A549 (cell line): ENCODE measurements around the gene PTPN22. TPM values are rescaled to one million over a fixed set of nuclear protein-coding genes. Genes with fewer than 3 reads are reported as not detected.

Experiments used
- ATAC-seq, 2 experiments: fragments of 200-7000 bp in 1 of 2; fragments of >200 bp in 1 of 2; cut with Nextera tagmentation in 1 of 2; cut with Tn5 transposase in 1 of 2; 3 replicates each; pipeline versions ENCODE4 v1.8.0 to v1.9.1; 2018 to 2020; ENCODE audit warnings: mild to moderate bottlenecking in 1 of 2, moderate library complexity in 1 of 2
- CTCF ChIA-PET: fragments of 300-600 bp; sonication (Branson Sonifier 250); formaldehyde crosslinking; extraction: SDS; loops from one replicate; lab custom pipeline; 2021; ENCODE audit warnings: antibody characterized with exemption, inconsistent platforms; lab: Yijun Ruan, JAX
- POLR2A ChIA-PET: fragments of 350-600 bp; formaldehyde crosslinking; extraction: SDS; loops from one replicate; lab custom pipeline; 2021; ENCODE audit warnings: antibody characterized with exemption, inconsistent platforms; lab: Yijun Ruan, JAX
- DNase-seq, 2 experiments: peaks; one replicate each; pipeline versions ENCODE4 v3.0.0 to v3.0.0-alpha.2; 2011 to 2016; ENCODE audit warnings: low read depth in 1 of 2, low spot score in 1 of 2
- FAIRE-seq: peaks from 2 replicates; lab custom pipeline; 2011; peaks lifted over from hg19 to GRCh38; lab: Jason Lieb, UNC
- H3K27ac ChIP-seq, 2 experiments: fragments of >200 bp; sonication (Bioruptor Twin); formaldehyde crosslinking; 3 replicates each; pipeline ENCODE4 v1.5.1; 2016 to 2017
- H3K4me1 ChIP-seq: fragments of >200 bp; sonication (Bioruptor Twin); formaldehyde crosslinking; 3 replicates; pipeline ENCODE4 v1.6.1; 2016
- H3K4me2 ChIP-seq: fragments of >200 bp; sonication (Bioruptor Twin); formaldehyde crosslinking; 3 replicates; pipeline ENCODE4 v1.6.1; 2016
- H3K4me3 ChIP-seq: fragments of >200 bp; sonication (Bioruptor Twin); formaldehyde crosslinking; 3 replicates; pipeline ENCODE4 v1.5.1; 2016
- H3K9me3 ChIP-seq: fragments of >200 bp; sonication (Bioruptor Twin); formaldehyde crosslinking; 3 replicates; pipeline ENCODE4 v1.6.1; 2016
- BCL3 ChIP-seq: fragments of >200 bp; sonication (Bioruptor Twin); formaldehyde crosslinking; IDR thresholded peaks from 3 replicates; pipeline ENCODE4 v1.6.1; 2016
- CBX2 ChIP-seq: fragments of 200-600 bp; sonication (generic); IDR thresholded peaks from 2 replicates; pipeline ENCODE4 v1.6.1; 2016; ENCODE audit warnings: low read depth, mild to moderate bottlenecking, borderline replicate concordance
- CBX8 ChIP-seq: fragments of 200-600 bp; sonication (generic); IDR thresholded peaks from 2 replicates; pipeline ENCODE4 v1.6.1; 2016
- CHD2 ChIP-seq: fragments of 150-350 bp; IDR thresholded peaks from 2 replicates; pipeline ENCODE4 v1.6.1; 2014; ENCODE audit warnings: low read length; ENCODE audit not compliant: partially characterized antibody
- EHMT2 ChIP-seq: fragments of 200-600 bp; sonication (generic); IDR thresholded peaks from 2 replicates; pipeline ENCODE4 v1.6.1; 2016; ENCODE audit warnings: antibody characterized with exemption, low read depth, mild to moderate bottlenecking, moderate library complexity
- EP300 ChIP-seq, 2 experiments: fragments of >200 bp; sonication (Bioruptor Twin); formaldehyde crosslinking; IDR thresholded peaks; 2 replicates in 1 of 2; 3 replicates in 1 of 2; pipeline ENCODE4 v1.6.1; 2016 to 2017
- FOXS1 ChIP-seq: fragments of 250-450 bp; sonication (Bioruptor Pico); IDR thresholded peaks from 2 replicates; pipeline ENCODE4 v1.5.0; 2020; ENCODE audit warnings: mild to moderate bottlenecking, moderate library complexity
- GATA3 ChIP-seq: IDR thresholded peaks from 2 replicates; pipeline ENCODE4 v1.6.1; 2012; ENCODE audit warnings: borderline replicate concordance
- HMGXB4 ChIP-seq: fragments of 250-450 bp; sonication (Bioruptor Pico); IDR thresholded peaks from 2 replicates; pipeline ENCODE4 v1.5.0; 2021; ENCODE audit warnings: mild to moderate bottlenecking, moderate library complexity, borderline replicate concordance
- HOXA7 ChIP-seq: fragments of 250-450 bp; sonication (Bioruptor Pico); IDR thresholded peaks from 2 replicates; pipeline ENCODE4 v1.5.0; 2020; ENCODE audit warnings: mild to moderate bottlenecking, moderate library complexity
- HOXB13 ChIP-seq: fragments of 250-450 bp; sonication (Bioruptor Pico); IDR thresholded peaks from 2 replicates; pipeline ENCODE4 v1.5.0; 2020; ENCODE audit warnings: low read depth, mild to moderate bottlenecking, moderate library complexity
- NPAS2 ChIP-seq: fragments of 250-450 bp; sonication (Bioruptor Pico); IDR thresholded peaks from 2 replicates; pipeline ENCODE4 v1.8.0; 2022; ENCODE audit warnings: mild to moderate bottlenecking, moderate library complexity, borderline replicate concordance
- NR3C1 ChIP-seq: fragments of >200 bp; sonication (Bioruptor Twin); formaldehyde crosslinking; IDR thresholded peaks from 3 replicates; pipeline ENCODE4 v1.6.1; 2017
- POLR2AphosphoS2 ChIP-seq: conservative IDR thresholded peaks from 2 replicates; pipeline ENCODE4 v1.6.1; 2012; ENCODE audit warnings: low read length, improper control_type of control experiment, inconsistent platforms
- REST ChIP-seq: fragments of 200-600 bp; sonication (generic); IDR thresholded peaks from 2 replicates; pipeline ENCODE4 v1.6.1; 2016; ENCODE audit warnings: antibody characterized with exemption, mild to moderate bottlenecking, moderate library complexity
- SMC3 ChIP-seq: fragments of >200 bp; sonication (Bioruptor Twin); formaldehyde crosslinking; IDR thresholded peaks from 3 replicates; pipeline ENCODE4 v1.6.1; 2018; ENCODE audit warnings: inconsistent platforms
- TFCP2L1 ChIP-seq: fragments of 250-450 bp; sonication (Bioruptor Pico); IDR thresholded peaks from 2 replicates; pipeline ENCODE4 v1.5.0; 2021; ENCODE audit warnings: mild to moderate bottlenecking
- ZNF302 ChIP-seq: fragments of 250-450 bp; sonication (Bioruptor Pico); IDR thresholded peaks from 2 replicates; pipeline ENCODE4 v1.9.0; 2021; ENCODE audit warnings: inconsistent platforms, mild to moderate bottlenecking, moderate library complexity
- WGBS: methylation state at CpG from one replicate; pipeline ENCODE4 v1.1.6; 2017; ENCODE audit errors: missing lambda C conversion rate; 5-methylcytosine and 5-hydroxymethylcytosine counted together
- polyA plus RNA-seq, 4 experiments: library from polyadenylated mRNA; depleted of rRNA in 3 of 4; stranded (reverse); fragments of >200 nt; fragmentation: RNase III in 1 of 4; extraction: RNeasy Plus Mini Kit Qiagen cat#74134 plus additional on column Dnase treatment in 1 of 4; gene quantifications; 2 replicates in 3 of 4; 3 replicates in 1 of 4; pipeline ENCODE4 v1.2.3, GENCODE V29; 2011 to 2017
- TF ChIP-seq, protein P1 (sequence below): fragments of 450-650 bp; IDR thresholded peaks from 2 replicates; pipeline ENCODE4 v1.6.1; 2014; ENCODE audit warnings: antibody characterized with exemption

Gene PTPN22
- polyA plus RNA-seq, 2 of the 4 experiments (the other 2 are of a cell fraction): not detected

DNA sequence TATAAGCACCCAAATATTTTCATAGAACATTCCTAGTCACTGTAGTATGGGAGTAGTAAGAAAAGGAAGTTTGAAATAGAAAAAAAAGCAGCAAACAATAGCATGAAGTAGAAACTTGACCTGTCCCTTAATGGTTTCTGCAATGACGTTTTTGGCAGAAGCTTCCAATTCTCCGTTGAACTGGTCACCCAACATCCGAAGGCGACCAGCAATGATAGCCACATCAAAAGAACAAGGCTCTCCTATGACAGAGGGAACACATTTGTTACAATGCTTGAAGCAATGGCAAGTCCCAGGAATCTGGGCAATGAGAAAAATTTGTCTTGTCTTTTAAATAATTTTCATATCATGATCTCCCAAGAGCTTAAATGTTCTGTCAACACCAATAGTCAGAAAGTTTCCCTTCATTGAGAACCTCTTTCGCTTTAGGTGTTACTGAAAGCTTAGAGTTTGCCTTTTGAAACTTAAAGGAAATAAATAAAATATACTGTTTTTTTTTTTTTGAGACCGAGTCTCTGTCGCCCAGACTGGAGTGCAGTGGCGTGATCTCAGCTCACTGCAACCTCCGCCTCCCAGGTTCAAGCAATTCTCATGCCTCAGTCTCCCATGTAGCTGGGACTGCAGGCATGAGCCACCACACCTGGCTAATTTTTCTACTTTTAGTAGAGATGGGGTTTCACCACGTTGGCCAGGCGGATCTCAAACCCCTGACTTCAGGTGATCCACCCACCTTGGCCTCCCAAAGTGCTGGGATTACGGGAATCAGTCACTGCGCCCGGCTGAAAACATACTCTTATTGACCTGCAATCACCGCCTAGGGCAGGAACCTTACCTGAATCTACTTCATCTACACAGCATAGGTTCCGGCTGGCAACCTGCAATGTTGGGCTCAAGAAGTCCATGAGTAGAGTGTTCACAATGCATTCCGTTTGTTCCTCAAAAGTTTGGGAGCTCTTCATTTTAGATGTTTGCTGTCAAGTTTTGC lies 15.2 kb upstream of the PTPN22 start:
- 84% methylated on average over 17 of the region's 17 CpGs for WGBS
- no peak for ATAC-seq
- Histone ChIP-seq H3K9me3 (no peaks in the 10 kb centered on the region), H3K27ac (peak overlapping the region in 1 of 2 experiments; percentile 56; a peak in 2 of 6 replicates)
- FAIRE-seq: no peak
- POLR2A ChIA-PET: no interaction called here
- TF ChIP-seq EHMT2 (no peak), GATA3 (no peak), HMGXB4 (no peak), BCL3 (no peak), ZNF302 (CRISPR knock-in tag) (no peak), SMC3 (no peak), NR3C1 (no peak), TFCP2L1 (CRISPR knock-in tag) (no peak), EP300 (IDR thresholded peaks at IDR 0.05) (no peak), NPAS2 (CRISPR knock-in tag) (no peak), CBX8 (no peak), POLR2AphosphoS2 (no peak), CHD2 (no peak), CBX2 (no peak), HOXA7 (no peak), REST (no peak), FOXS1 (CRISPR knock-in tag) (no peak), HOXB13 (no peak)
- TF ChIP-seq, protein P1, sequence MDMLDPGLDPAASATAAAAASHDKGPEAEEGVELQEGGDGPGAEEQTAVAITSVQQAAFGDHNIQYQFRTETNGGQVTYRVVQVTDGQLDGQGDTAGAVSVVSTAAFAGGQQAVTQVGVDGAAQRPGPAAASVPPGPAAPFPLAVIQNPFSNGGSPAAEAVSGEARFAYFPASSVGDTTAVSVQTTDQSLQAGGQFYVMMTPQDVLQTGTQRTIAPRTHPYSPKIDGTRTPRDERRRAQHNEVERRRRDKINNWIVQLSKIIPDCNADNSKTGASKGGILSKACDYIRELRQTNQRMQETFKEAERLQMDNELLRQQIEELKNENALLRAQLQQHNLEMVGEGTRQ: no peak
- TF ChIP-seq, all 56 proteins: peak for 0
- no peak overlapping the region for H3K4me3 ChIP-seq
- H3K4me2 ChIP-seq: peak overlapping the region; percentile 71
- H3K4me1 ChIP-seq: peaks cover 19% of the 10 kb centered on the region
- no peak for DNase-seq
- CTCF ChIA-PET: interaction anchor here (1.2 to 1.4 kb wide), 2 partner anchors 8 to 17 kb away, joined by 3 read pairs; partner anchors contain the start of gene AP4B1
